Central memory CD8-positive, alpha-beta T cell (primary cell): ENCODE measurements around the gene UTP18.
"Not testable (repeated sequence)": the region's sequence is repeated elsewhere in the genome, so short reads cannot be mapped to it uniquely, and the experiment has no call there.

Source experiments
- ATAC-seq: fragments of 150-1000 bp; cut with Tn5 transposase; replicated peaks from 2 replicates; pipeline ENCODE4 v1.10.0; 2022; ENCODE audit warnings: mild to moderate bottlenecking, moderate FRiP score, moderate number of reproducible peaks; ENCODE audit not compliant: poor library complexity, severe bottlenecking; ENCODE audit errors: extremely low read depth
- DNase-seq, 2 donors: peaks; one replicate each; pipeline ENCODE4 v3.0.0; 2021; ENCODE audit warnings: low spot score in 2 of 2
- H3K27ac Mint-ChIP-seq: one replicate; pipeline ENCODE4 v1.8.0; 2022; ENCODE audit warnings: low read depth, mild to moderate bottlenecking, moderate library complexity, mixed read lengths
- H3K27me3 Mint-ChIP-seq: one replicate; pipeline ENCODE4 v1.8.0; 2022; ENCODE audit warnings: mixed read lengths
- H3K36me3 Mint-ChIP-seq: one replicate; pipeline ENCODE4 v1.8.0; 2022; ENCODE audit warnings: mild to moderate bottlenecking, moderate library complexity, mixed read lengths; ENCODE audit not compliant: insufficient read depth
- H3K4me1 Mint-ChIP-seq: one replicate; pipeline ENCODE4 v1.8.0; 2022; ENCODE audit warnings: mixed read lengths
- H3K4me3 Mint-ChIP-seq: one replicate; pipeline ENCODE4 v1.8.0; 2022; ENCODE audit warnings: mild to moderate bottlenecking, moderate library complexity, mixed read lengths
- H3K9me3 Mint-ChIP-seq: one replicate; pipeline ENCODE4 v1.8.0; 2022; ENCODE audit warnings: mixed read lengths

UTP18 gene

GRCh38 chr17:51260237-51261023, at the start of gene UTP18:
TSS of gene UTP18 (plus strand) at chr17:51260546. CDS start at chr17:51260585, 39 bp downstream.
- H3K4me3 Mint-ChIP-seq, result peak within 1 kb of the TSS; percentile 90
- H3K36me3 Mint-ChIP-seq, result peaks cover 21% of the 10 kb centered on the region
- H3K9me3 Mint-ChIP-seq, result no peaks in the 10 kb centered on the region
- peak; percentile 82 for ATAC-seq
- peaks cover 62% of the 10 kb centered on the region for H3K4me1 Mint-ChIP-seq
- peak within 1 kb of the TSS; percentile 88 for H3K27ac Mint-ChIP-seq
- DNase-seq, result peak; percentile 86 to 92
- H3K27me3 Mint-ChIP-seq, result no peaks in the 10 kb centered on the region

- DNase-seq, result no peak
- Mint-ChIP-seq H3K4me1 (no peaks in the 10 kb centered on the region), H3K27me3 (no peaks in the 10 kb centered on the region), H3K4me3 (no peak overlapping the region), H3K27ac (no peak overlapping the region), H3K9me3 (no peaks in the 10 kb centered on the region), H3K36me3 (peaks cover 47% of the 10 kb centered on the region)
- ATAC-seq, result no peak
Measured at GRCh38 chr17:51214920-51215319, 45.4 kb upstream of the UTP18 start.

- Mint-ChIP-seq H3K27me3 (no peaks in the 10 kb centered on the region), H3K27ac (no peak overlapping the region)
- DNase-seq, result no peak
Measured at GRCh38 chr17:51217946-51218345, 42.4 kb upstream of the UTP18 start.

GRCh38 chr17:51221322-51221721, 39.0 kb upstream of the UTP18 start:
- H3K4me1 Mint-ChIP-seq, result peaks cover 13% of the 10 kb centered on the region
- no peak for DNase-seq
- H3K9me3 Mint-ChIP-seq, result no peaks in the 10 kb centered on the region
- H3K27me3 Mint-ChIP-seq, result no peaks in the 10 kb centered on the region
- ATAC-seq, result no peak
- peaks cover 47% of the 10 kb centered on the region for H3K36me3 Mint-ChIP-seq
- no peak overlapping the region for H3K4me3 Mint-ChIP-seq
- no peak overlapping the region for H3K27ac Mint-ChIP-seq

More at GRCh38 chr17:51217946-51218345, 42.4 kb upstream of the UTP18 start:
- H3K9me3 Mint-ChIP-seq, result no peaks in the 10 kb centered on the region
- ATAC-seq, result no peak
- H3K4me3 Mint-ChIP-seq, result no peak overlapping the region
- H3K4me1 Mint-ChIP-seq, result peaks cover 6% of the 10 kb centered on the region
- peaks cover 46% of the 10 kb centered on the region for H3K36me3 Mint-ChIP-seq

- no peak for ATAC-seq
- no peak for DNase-seq
- Mint-ChIP-seq H3K27ac (peak overlapping the region; percentile 11), H3K4me1 (peaks cover 25% of the 10 kb centered on the region), H3K27me3 (no peaks in the 10 kb centered on the region), H3K9me3 (no peaks in the 10 kb centered on the region), H3K36me3 (peaks cover 31% of the 10 kb centered on the region), H3K4me3 (no peak overlapping the region)
Measured at GRCh38 chr17:51224402-51225262, 35.7 kb upstream of the UTP18 start.

- peaks cover 30% of the 10 kb centered on the region for H3K4me1 Mint-ChIP-seq
- H3K4me3 Mint-ChIP-seq, H3K27me3 Mint-ChIP-seq, DNase-seq, H3K9me3 Mint-ChIP-seq, ATAC-seq: not testable (repeated sequence)
- H3K36me3 Mint-ChIP-seq, result peaks cover 24% of the 10 kb centered on the region
- peak overlapping the region; percentile 11 for H3K27ac Mint-ChIP-seq
Measured at GRCh38 chr17:51225523-51225922, 34.8 kb upstream of the UTP18 start.

GRCh38 chr17:51228161-51228560, 32.2 kb upstream of the UTP18 start:
- H3K27ac Mint-ChIP-seq, result no peak overlapping the region
- no peaks in the 10 kb centered on the region for H3K9me3 Mint-ChIP-seq
- no peak overlapping the region for H3K4me3 Mint-ChIP-seq
- H3K4me1 Mint-ChIP-seq, result peaks cover 41% of the 10 kb centered on the region
- ATAC-seq (no peak), DNase-seq (no peak)
- peaks cover 14% of the 10 kb centered on the region for H3K36me3 Mint-ChIP-seq
- no peaks in the 10 kb centered on the region for H3K27me3 Mint-ChIP-seq

GRCh38 chr17:51229889-51230288, 30.5 kb upstream of the UTP18 start:
- H3K4me3 Mint-ChIP-seq, result no peak overlapping the region
- peak overlapping the region; percentile 32 for H3K27ac Mint-ChIP-seq
- ATAC-seq, result no peak
- H3K27me3 Mint-ChIP-seq, result no peaks in the 10 kb centered on the region
- DNase-seq, result no peak
- H3K9me3 Mint-ChIP-seq, result no peaks in the 10 kb centered on the region
- peaks cover 3% of the 10 kb centered on the region for H3K36me3 Mint-ChIP-seq
- peaks cover 47% of the 10 kb centered on the region for H3K4me1 Mint-ChIP-seq

GRCh38 chr17:51230306-51230705, 30.0 kb upstream of the UTP18 start:
- H3K36me3 Mint-ChIP-seq, result peaks cover 3% of the 10 kb centered on the region

GRCh38 chr17:51231999-51232398, 28.3 kb upstream of the UTP18 start:
- H3K27ac Mint-ChIP-seq, result peak overlapping the region; percentile 82
- no peak for ATAC-seq
- peaks cover 48% of the 10 kb centered on the region for H3K4me1 Mint-ChIP-seq

More at GRCh38 chr17:51230306-51230705, 30.0 kb upstream of the UTP18 start:
- DNase-seq (no peak), ATAC-seq (no peak)
- Mint-ChIP-seq H3K4me1 (peaks cover 43% of the 10 kb centered on the region), H3K4me3 (no peak overlapping the region), H3K9me3 (no peaks in the 10 kb centered on the region), H3K27ac (peak overlapping the region; percentile 32), H3K27me3 (no peaks in the 10 kb centered on the region)

GRCh38 chr17:51234162-51234561, 26.2 kb upstream of the UTP18 start:
- Mint-ChIP-seq H3K4me1 (peaks cover 56% of the 10 kb centered on the region), H3K27ac (peak overlapping the region; percentile 54), H3K9me3 (no peaks in the 10 kb centered on the region), H3K27me3 (no peaks in the 10 kb centered on the region), H3K36me3 (peaks cover 3% of the 10 kb centered on the region), H3K4me3 (no peak overlapping the region)
- ATAC-seq (no peak), DNase-seq (no peak)

More at GRCh38 chr17:51231999-51232398, 28.3 kb upstream of the UTP18 start:
- no peak overlapping the region for H3K4me3 Mint-ChIP-seq
- H3K27me3 Mint-ChIP-seq, result no peaks in the 10 kb centered on the region
- peaks cover 3% of the 10 kb centered on the region for H3K36me3 Mint-ChIP-seq
- H3K9me3 Mint-ChIP-seq, result no peaks in the 10 kb centered on the region
- no peak for DNase-seq

- Mint-ChIP-seq H3K36me3 (peaks cover 5% of the 10 kb centered on the region), H3K27ac (no peak overlapping the region), H3K4me3 (no peak overlapping the region), H3K9me3 (no peaks in the 10 kb centered on the region), H3K4me1 (peaks cover 52% of the 10 kb centered on the region), H3K27me3 (no peaks in the 10 kb centered on the region)
- DNase-seq (no peak), ATAC-seq (no peak)
Measured at GRCh38 chr17:51238255-51238887, 22.0 kb upstream of the UTP18 start.
